GM19238 (cell line): Measurements from ENCODE around the gene TAS2R9.
"Not testable (repeated sequence)": the region's sequence is repeated elsewhere in the genome, so short reads cannot be mapped to it uniquely, and the experiment has no call there.

ENCODE experiments used
- DNase-seq: peaks from one replicate; pipeline ENCODE4 v3.0.0; 2011; ENCODE audit warnings: low spot score; ENCODE audit not compliant: insufficient read length

The TAS2R9 gene, protein sequence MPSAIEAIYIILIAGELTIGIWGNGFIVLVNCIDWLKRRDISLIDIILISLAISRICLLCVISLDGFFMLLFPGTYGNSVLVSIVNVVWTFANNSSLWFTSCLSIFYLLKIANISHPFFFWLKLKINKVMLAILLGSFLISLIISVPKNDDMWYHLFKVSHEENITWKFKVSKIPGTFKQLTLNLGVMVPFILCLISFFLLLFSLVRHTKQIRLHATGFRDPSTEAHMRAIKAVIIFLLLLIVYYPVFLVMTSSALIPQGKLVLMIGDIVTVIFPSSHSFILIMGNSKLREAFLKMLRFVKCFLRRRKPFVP

DNA sequence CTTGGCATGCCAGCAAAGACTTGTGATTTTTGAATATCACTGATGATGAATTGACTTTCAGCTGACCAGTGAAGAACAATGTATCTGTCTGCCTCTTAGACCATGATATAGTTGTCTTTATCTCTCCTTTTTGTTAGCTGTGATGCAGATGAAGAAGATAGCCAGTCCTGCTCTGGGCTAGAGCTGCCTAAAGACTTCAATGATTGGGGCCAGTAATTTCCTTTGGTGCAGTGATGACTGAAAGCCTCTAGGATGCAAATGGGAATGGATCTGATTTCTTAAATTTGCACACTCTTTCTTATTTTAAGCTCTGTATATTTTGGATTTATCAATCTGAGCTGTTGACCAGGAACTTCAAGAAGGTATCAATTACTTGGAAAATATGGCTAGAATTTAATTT, at the start of gene TAS2R9:
TAS2R9 (minus strand) TSS at position 101 of the 400 bp plus-strand sequence; CDS start at position 8, 93 bp downstream.
- DNase-seq = no peak

DNA sequence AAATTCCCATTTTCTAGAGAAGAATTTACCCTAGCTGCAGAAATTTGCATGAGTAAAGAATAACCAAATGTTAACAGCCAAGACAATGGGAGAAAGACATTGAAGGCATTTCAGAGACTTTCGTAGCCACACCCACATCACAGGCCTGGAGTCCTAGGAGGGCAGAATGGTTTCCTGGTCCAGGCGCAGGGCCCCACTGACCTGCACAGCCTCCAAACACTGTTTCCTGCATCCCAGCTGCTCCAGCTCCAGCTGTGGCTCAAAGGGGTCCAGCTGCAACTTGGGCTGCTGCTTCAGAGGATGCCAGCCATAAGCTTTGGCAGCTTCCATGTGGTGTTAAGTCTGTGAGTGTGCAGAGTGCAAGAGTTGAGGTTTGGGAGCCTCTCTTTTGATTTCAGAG, 45.8 kb upstream of the TAS2R9 start:
- no peak for DNase-seq

DNA sequence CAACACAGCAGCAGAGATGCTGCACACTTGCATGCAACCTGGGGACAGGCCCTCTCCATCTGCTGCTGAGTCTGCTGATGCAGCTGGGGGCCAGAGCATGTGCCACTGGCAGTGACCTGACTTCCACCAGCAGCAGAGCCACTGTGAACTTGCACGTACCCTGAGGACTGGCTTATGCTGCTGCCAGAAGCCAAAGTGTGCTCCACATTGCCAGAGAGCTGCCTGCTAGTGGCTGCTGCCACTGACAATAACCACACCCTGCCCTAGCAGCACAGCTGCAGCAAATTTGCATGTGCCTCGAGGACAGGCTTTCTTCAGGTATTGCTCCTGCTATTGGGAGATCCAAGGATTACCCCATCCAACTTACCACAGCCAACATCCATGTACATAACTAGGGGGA, 43.8 kb upstream of the TAS2R9 start:
- DNase-seq = no peak

DNA sequence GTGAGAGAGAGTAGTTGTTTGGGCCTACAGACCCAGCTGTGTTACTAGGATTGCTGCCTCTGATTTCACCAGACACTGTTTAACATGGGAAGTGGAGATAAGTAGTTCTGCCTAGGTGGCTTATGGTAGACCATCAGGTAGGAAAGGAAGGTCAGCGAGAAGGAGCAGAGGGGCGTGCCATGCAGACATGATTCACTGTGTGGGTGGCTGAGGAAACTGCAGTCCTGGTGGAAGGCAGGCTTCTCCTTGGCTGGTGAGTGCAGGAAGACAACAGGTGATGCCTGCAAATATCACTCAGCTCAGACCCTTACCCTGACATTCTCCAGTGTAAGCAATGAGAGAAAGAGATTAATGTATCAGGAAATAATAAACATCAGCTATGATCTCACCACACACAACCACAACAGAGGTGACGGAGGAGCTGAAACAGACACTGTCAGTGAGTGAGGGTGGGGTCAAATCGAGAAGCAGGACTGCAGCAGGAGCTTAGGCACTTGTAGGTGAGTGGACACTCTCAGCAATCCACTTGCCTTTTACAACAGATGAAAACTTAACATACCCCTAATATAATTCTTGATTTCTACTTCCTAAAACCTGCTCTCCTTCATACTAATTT, 41.4 kb upstream of the TAS2R9 start:
- DNase-seq = no peak

DNA sequence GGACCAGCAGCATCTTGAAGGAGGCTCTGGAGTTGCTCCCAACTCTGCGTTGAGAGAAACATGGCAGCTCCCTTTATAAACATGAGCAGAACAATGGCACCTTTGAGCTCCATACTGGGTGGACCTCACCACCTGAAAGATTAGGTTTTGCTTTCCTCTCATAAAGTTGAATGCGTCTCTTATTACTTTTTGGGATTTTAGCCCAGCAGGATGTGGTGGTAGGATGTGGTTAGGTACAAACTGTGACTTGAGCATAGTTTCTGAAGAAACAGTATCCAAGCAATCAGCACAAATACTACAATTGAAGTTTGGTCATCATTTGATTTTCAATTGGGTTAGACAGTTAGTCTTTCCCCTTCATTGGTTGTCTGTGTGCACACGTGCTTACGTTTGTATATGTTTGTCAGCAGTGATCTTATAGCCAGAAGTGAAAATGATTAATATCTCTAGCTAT, 39.5 kb upstream of the TAS2R9 start, which contains the start of gene PRR4:
PRR4 (minus strand) TSS at position 51 of the 454 bp plus-strand sequence; CDS start at position 13, 38 bp downstream.
- no peak for DNase-seq

DNA sequence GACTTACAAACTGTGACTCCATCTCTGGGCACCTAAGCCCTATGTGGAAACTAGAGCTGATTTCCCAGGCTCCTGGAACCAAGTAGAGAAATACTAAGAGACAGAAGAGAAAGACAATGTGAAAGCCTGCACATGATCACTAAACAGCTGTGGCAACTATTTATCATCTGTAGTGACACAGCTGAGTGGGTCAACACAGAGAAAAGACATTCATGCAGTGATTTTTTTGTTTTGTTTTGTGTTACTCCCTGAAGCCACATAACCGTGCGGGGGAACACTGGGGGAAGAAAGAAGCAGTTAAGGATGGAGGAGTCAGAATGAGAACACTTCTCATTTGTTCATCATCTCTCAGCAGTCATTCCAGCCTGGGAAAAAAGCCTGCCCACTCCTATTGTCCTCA, 37.8 kb upstream of the TAS2R9 start:
- no peak for DNase-seq

DNA sequence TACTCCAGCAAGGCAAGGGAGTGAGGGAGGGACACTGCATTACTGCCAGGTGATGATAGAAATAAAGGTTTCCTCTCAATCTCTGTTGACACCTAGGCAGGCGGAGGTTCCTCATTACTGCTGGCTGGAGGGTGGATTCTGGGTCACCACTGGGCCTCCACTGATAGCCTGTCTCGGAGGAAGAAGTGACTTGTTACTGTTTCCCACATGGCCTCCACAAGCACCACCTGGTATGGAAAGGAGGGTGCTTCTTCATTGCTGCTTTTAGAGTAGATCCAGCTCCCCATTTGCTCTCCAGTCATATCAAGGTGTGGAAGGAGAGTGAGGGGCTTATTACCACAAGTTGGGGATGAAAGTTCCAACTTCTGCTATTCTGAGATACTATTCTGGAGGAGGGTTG, 32.9 kb upstream of the TAS2R9 start:
- no peak for DNase-seq

DNA sequence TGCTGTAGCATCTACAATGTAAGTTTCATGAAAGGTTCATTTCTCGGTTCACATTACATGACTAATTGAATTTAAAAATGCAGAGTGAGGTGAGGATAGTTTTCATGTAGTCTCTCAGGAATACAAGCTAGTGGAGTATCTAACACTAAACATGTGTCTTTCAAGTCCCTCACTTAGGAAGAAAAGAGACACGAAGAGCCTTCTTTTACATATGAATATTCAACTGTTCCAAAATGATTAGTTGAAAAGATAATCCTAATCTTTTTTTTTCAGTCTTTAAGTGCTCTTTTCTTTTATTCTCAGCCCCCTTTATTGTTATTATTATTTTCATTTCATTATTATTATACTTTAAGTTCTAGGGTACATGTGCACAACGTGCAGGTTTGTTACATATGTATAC, 28.5 kb upstream of the TAS2R9 start:
- no peak for DNase-seq

DNA sequence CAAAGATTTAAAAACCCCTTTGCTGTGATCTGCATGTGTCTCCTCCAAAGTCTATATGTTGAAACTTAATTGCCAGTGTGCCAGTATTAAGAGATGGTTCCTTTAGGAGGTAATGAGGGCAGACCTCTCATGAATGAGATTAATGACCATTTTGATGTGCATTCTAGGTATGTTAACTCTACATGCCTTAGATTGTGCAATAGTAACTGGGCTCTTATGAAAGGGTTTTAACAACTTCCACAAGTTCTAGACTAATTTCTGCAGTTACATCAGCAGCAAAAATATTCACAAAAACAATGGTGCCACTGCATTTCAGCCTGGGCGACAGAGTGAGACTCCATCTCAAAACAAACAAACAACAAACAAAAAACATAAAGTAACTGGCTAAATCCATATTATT, 20.0 kb upstream of the TAS2R9 start:
- no peak for DNase-seq

DNA sequence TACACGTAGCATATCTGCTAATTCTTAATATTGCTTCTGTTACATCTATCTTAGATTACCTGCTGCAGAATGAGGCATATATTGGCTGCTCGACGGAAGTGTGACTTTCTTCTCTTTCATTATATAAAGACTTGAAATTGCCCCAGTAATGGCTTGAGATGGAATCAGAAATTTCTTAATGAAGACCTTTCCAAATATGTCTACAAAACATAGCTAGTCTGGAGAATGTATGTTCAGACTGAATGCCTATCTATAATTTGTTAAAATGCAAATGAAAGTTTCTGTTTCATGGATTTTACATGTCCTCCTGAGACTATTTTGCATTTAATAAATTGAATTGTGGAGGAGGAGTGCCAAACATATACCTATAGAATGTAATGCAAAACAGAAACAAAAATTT, 16.3 kb upstream of the TAS2R9 start, which contains the start of gene TAS2R10:
TAS2R10 (minus strand) TSS at position 101 of the 400 bp plus-strand sequence; CDS start at position 12, 89 bp downstream.
- DNase-seq = no peak

DNA sequence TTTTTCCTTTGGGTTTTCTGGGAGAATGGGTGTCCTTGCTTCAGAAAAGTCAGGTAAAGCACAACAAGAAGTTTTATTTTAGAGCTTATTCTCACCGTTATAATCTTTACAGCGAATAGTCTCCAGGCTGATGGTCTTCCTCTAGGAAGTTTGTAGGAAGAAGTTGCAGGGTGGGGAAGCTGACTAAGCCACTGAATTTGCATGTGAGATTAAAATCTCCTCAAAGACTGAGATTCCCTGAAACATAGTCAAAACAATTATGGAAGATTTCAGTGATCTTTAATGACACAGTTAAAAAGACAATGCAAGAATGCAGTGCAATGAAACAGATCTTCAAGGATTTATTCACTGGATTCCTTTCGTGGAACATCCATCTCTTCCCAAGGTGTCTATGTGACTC, 15.0 kb upstream of the TAS2R9 start:
- DNase-seq = no peak

DNA sequence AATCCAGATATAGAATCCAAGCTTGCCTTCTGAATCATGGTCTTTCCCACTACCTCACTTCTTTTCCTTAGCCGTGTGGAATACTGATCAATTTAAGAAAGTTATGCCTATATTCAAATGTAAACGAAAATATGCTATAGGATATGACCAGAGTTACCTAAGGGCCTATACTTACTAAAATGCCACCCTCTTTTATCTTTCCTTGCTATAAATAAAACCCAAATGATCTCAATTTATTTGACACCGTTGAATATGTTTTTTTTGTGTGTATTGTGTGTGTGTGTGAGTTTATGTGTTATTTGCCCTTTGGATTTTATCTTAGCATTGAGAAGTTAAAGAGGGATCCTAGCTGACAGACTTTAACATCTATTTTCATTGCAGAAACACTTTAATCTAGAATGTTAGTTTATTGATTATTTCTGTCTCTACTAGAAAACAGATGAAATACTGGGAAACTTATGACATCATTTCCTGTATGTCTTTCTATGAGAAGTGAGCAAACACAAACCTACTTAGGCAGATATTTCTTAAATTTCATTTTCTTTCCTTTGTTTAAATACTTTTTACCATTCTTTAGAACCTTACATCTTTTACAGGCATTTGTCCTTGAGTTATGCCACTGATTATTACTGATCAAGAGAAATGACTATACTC, 2.0 kb upstream of the TAS2R9 start:
- no peak for DNase-seq

DNA sequence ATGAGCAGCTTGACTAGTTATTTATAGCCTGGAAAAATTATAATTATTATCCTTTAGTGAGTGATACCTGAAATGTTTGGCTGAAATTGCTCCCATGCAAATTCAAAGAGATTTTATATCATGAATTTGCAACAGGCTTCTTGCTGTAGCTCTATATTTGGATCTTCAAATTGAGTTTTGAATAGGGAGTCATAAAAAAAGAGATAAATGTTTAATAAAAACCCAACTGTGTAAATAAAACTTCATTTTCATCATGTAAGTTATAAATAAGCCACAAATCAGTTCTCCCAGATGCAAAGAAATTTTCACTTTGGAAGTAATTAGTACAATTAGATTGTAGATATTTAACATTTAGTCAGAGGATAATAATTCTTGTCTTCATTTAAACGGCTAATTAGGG, 2.8 kb downstream of the TAS2R9 start, which contains the start of gene TAS2R8:
TAS2R8 (minus strand) TSS at position 101 of the 400 bp plus-strand sequence. CDS start 306 bp downstream, outside the sequence.
- DNase-seq = no peak

DNA sequence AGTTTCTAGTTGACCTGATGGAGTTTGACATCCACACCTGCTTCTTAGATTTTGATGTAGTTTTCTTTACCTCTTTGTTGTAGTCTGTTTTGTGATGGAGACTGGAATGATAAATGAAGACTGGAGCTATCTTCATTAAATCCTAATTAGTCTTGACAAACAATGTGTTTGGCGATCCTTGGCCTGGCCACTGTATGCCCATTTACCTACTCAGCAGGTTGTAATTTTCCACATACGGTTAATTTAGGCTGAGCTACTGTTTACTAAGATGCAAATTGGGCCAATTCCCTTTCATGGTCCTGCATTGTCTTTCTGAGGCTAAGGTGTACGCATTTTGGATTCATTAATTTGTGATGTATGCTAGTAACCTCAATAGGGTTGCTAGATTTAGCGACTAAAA, 7.4 kb downstream of the TAS2R9 start, which contains the start of gene TAS2R7:
TAS2R7 (minus strand) TSS at position 41 of the 400 bp plus-strand sequence. CDS start 57 bp downstream, outside the sequence.
- no peak for DNase-seq

DNA sequence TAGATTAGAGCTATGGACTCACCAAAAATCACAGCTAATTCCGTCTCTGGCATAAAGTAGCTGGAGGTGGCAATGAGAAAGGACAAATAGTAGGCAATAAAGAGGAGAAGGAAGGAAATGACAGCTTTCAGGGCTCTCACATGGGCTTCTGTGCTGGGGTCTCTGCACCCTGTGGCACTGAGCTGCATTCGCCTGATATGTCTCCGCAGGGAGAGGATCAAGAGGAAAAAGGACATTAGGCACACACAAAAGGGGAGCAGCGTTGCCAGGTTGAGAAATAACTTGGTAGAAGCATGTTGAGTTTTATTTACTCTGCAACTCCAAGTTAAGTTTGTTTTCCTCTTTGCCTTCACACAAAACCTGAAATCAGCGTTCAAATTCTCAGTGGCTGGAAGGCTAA, 8.2 kb downstream of the TAS2R9 start:
- no peak for DNase-seq

DNA sequence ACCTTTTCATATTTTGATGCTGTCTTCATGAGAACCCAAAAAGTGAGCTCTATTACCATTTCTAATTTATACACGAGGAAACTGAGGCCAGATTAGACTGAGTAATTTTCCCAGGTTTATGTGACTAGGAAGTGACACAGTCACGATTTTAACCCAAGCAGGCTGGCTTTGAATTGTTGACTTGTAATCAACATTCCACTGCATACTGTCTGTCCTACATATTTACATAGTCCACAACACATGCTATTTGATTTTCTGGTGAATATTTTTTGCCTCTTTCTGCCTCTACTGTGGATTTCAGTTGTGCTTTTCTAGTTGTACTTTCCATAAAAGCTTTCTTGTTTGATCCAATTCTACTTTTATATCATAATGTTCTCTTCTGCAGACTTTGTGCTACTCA, 15.7 kb downstream of the TAS2R9 start:
- DNase-seq = no peak

DNA sequence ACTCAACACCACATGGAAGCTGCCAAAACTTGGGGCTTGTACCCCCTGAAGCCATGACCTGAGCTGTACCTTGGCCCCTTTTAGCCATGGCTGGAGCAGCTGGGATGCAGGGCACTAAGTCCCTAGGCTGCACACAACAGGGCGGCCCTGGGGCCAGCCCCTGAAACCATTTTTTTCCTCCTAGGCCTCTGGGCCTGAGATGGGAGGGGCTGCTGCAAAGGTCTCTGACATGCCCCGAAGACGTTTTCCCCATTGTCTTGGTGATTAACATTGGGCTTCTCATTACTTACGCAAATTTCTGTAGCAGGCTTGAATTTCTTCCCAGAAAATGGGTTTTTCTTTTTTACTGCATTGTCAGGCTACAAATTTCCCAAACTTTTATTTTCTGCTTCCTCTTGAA, 18.2 kb downstream of the TAS2R9 start:
- DNase-seq = not testable (repeated sequence)

DNA sequence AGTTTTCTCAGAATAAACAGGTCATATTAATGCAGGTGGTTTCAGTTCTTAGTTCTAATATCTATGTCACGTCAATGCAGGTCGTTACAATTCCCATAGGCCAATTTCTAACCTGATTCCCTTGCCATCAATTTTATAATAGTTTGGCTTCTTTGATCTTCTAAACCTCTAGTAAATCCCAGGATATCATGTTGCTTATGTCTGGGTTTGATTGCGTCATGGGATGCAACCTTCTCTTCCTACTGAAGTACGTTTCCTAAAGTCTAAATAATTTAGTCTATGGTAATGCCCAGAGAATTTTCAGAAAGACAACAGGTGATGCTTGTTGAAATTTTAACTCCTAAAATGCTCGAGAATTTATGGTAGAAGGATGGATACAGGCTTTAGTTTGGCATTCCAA, 26.7 kb downstream of the TAS2R9 start:
- DNase-seq = no peak

DNA sequence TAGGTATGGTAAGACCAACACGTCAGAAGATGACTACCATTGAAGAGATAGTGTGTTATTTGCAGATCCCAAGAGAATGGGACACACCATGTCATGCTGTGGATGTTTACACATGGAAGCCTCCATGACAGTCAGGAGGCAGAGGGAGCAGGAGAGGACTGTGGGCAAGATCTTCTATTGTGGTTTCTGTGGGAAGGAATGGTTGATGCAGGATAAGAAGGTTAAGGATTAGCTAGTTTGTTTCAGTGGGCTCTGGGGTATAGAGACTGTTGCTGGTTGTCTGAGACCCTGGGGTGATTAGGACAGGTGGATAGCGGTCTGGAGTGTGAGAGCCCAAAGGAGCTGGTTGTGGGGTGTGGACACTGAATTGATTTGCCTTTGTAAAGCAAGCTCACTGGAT, 30.9 kb downstream of the TAS2R9 start:
- no peak for DNase-seq

DNA sequence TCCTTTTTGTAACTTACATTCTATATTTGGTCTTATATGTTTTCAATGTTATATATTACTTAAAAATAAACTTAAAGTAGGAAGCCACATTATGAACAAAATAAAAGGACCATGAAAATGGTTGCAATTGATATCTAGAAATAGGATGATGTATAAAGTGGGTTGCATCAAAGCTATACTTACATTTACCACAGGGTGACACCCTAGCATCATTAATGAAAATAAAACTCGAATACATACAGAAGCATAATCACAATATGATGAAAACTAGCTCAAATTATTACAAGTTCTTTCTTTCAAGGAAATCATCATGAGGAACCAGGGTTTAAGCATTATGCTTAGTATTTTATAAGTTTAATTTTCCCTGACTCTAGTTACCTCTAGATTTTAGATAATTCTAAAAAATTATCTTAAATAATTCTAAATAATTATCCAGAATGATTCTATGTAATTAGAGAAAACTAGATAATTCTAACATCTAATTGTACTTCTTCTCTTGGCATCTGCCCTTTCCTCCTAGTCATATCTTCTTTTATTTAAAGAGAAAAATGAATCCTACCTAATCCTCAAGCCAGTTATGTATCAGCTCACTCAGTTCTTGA, 38.7 kb downstream of the TAS2R9 start:
- DNase-seq = no peak

DNA sequence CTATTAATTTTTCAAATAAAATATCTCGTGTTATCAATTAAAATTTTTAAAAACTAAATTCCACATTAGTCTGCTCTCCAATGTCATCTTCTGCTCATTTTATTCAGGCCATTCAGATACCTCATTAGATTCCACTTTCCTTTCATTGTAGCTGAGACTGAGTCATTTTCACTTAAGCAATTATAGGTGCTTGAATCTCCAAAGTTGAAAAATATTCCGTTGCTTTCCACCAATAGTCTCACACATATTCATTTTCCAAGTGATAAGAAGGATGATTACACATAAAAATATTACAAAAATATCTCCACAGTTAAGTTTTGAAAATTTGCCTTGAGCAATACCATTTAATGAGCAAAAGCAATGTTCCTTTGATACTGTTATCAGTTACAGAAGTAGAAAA, 50.3 kb downstream of the TAS2R9 start:
- DNase-seq = no peak
